ENCODE data around the gene ACAA2. TPM values are rescaled to one million over a fixed set of nuclear protein-coding genes. Genes with fewer than 3 reads are reported as not detected.
A peak's percentile ranks its signal among the peaks of the same experiment; 100 is the strongest.
"Not testable (repeated sequence)": the region's sequence is repeated elsewhere in the genome, so short reads cannot be mapped to it uniquely, and the experiment has no call there.

Gene ACAA2
- total and polyA plus RNA-seq, 8 donors: 23.3 to 122 (median 36.0) TPM

- peaks cover 3 to 50% (median 31%) of the 10 kb centered on the region in 4 donors for H3K36me3 ChIP-seq
- DNase-seq: no peak
- peaks cover 0 to 39% (median 9%) of the 10 kb centered on the region in 4 donors for H3K4me1 ChIP-seq
- H3K27me3 ChIP-seq: no peaks in the 10 kb centered on the region
- no peaks in the 10 kb centered on the region for H3K9me3 ChIP-seq
- no peak overlapping the region for H3K4me3 ChIP-seq
- intact Hi-C loops (cut with DNase I; ENCODE audit: low total_unique reads): no loop called here
- H3K27ac ChIP-seq: no peak overlapping the region
- WGBS, 5 donors: 82 to 96% (median 93%) methylated on average over 5 of the region's 5 CpGs
- TF ChIP-seq EP300 (IDR thresholded peaks at IDR 0.05): no peak
- no peak for TF ChIP-seq POLR2AphosphoS5 (IDR thresholded peaks at IDR 0.05)
- no peak for TF ChIP-seq POLR2A (IDR thresholded peaks at IDR 0.05)
- TF ChIP-seq CTCF (IDR thresholded peaks at IDR 0.05): no peak
These were observed 24.6 kb upstream of the ACAA2 start for GRCh38 chr18:49837889-49838288.

- intact Hi-C loops (cut with DNase I; ENCODE audit: low total_unique reads); H3K4me3 ChIP-seq; H3K9me3 ChIP-seq; H3K27me3 ChIP-seq; DNase-seq; H3K27ac ChIP-seq: not testable (repeated sequence)
- peaks cover 0 to 39% (median 9%) of the 10 kb centered on the region in 4 donors for H3K4me1 ChIP-seq
- 83 to 91% (median 87%) methylated on average over 9 of the region's 9 CpGs for WGBS, 5 donors
- H3K36me3 ChIP-seq: peaks cover 0 to 44% (median 28%) of the 10 kb centered on the region in 4 donors
These were observed 24.0 kb upstream of the ACAA2 start for GRCh38 chr18:49837316-49837835.

- H3K27ac ChIP-seq: peak overlapping the region in 3 of 5 donors; percentile 27 to 74 (median 35)
- DNase-seq: no peak
- peaks cover 0 to 39% (median 9%) of the 10 kb centered on the region in 4 donors for H3K4me1 ChIP-seq
- no peaks in the 10 kb centered on the region for H3K27me3 ChIP-seq
- H3K9me3 ChIP-seq: no peaks in the 10 kb centered on the region
- TF ChIP-seq POLR2AphosphoS5 (IDR thresholded peaks at IDR 0.05) (no peak), POLR2A (IDR thresholded peaks at IDR 0.05) (no peak), CTCF (IDR thresholded peaks at IDR 0.05) (no peak), EP300 (IDR thresholded peaks at IDR 0.05) (no peak)
- WGBS, 5 donors: 34 to 68% (median 54%) methylated on average over 2 of the region's 2 CpGs
- peaks cover 0 to 26% (median 14%) of the 10 kb centered on the region in 4 donors for H3K36me3 ChIP-seq
- intact Hi-C loops (cut with DNase I; ENCODE audit: low total_unique reads): no loop called here
- no peak overlapping the region for H3K4me3 ChIP-seq
These were observed 22.1 kb upstream of the ACAA2 start for GRCh38 chr18:49835405-49835804.

GRCh38 chr18:49834258-49834657 is 20.9 kb upstream of the ACAA2 start:
- Histone ChIP-seq H3K9me3 (no peaks in the 10 kb centered on the region), H3K4me3 (no peak overlapping the region), H3K4me1 (peaks cover 0 to 39% (median 9%) of the 10 kb centered on the region in 4 donors), H3K36me3 (peaks cover 0 to 20% (median 8%) of the 10 kb centered on the region in 4 donors), H3K27ac (peak overlapping the region in 1 of 5 donors; percentile 34), H3K27me3 (no peaks in the 10 kb centered on the region)
- 27 to 89% (median 77%) methylated on average over 3 of the region's 3 CpGs for WGBS, 5 donors
- intact Hi-C loops (cut with DNase I; ENCODE audit: low total_unique reads): no loop called here
- TF ChIP-seq EP300 (IDR thresholded peaks at IDR 0.05) (no peak), CTCF (IDR thresholded peaks at IDR 0.05) (no peak), POLR2A (IDR thresholded peaks at IDR 0.05) (no peak), POLR2AphosphoS5 (IDR thresholded peaks at IDR 0.05) (no peak)
- no peak for DNase-seq

- 71 to 76% (median 75%) methylated on average over 4 of the region's 4 CpGs for WGBS, 5 donors
- Histone ChIP-seq H3K36me3 (peaks cover 0 to 15% (median 4%) of the 10 kb centered on the region in 4 donors), H3K27ac (peak overlapping the region in 1 of 5 donors; percentile 34), H3K4me3 (no peak overlapping the region), H3K4me1 (peaks cover 0 to 39% (median 9%) of the 10 kb centered on the region in 4 donors), H3K9me3 (no peaks in the 10 kb centered on the region), H3K27me3 (no peaks in the 10 kb centered on the region)
- TF ChIP-seq POLR2AphosphoS5 (IDR thresholded peaks at IDR 0.05): no peak
- no peak for TF ChIP-seq POLR2A (IDR thresholded peaks at IDR 0.05)
- no peak for TF ChIP-seq EP300 (IDR thresholded peaks at IDR 0.05)
- no peak for TF ChIP-seq CTCF (IDR thresholded peaks at IDR 0.05)
- DNase-seq: no peak
- intact Hi-C loops (cut with DNase I; ENCODE audit: low total_unique reads): no loop called here
These were observed 20.5 kb upstream of the ACAA2 start for GRCh38 chr18:49833814-49834213.
